Skeletal muscle satellite cell (primary cell): ENCODE measurements around the gene ANXA6.

Experiments used
- H3K27me3 ChIP-seq: 2 replicates; pipeline ENCODE4 v1.7.0; 2013; ENCODE audit warnings: low read length; ENCODE audit not compliant: control insufficient read depth, insufficient read depth
- H3K36me3 ChIP-seq: 2 replicates; pipeline ENCODE4 v1.7.0; 2013; ENCODE audit warnings: mild to moderate bottlenecking, control low read depth, low read length; ENCODE audit not compliant: insufficient read depth
- H3K4me1 ChIP-seq: 2 replicates; pipeline ENCODE4 v1.7.0; 2013; ENCODE audit warnings: low read length; ENCODE audit not compliant: control insufficient read depth, insufficient read depth
- H3K4me2 ChIP-seq: 2 replicates; pipeline ENCODE4 v1.7.0; 2013; ENCODE audit warnings: mild to moderate bottlenecking, low read length
- H3K4me3 ChIP-seq: 2 replicates; pipeline ENCODE4 v1.7.0; 2013; ENCODE audit warnings: low read length
- H3K9ac ChIP-seq: 2 replicates; pipeline ENCODE4 v1.7.0; 2013; ENCODE audit warnings: mild to moderate bottlenecking, low read depth, low read length, moderate library complexity
- H3K9me3 ChIP-seq: replicated peaks from 2 replicates; pipeline ENCODE4 v1.7.0; 2013; ENCODE audit warnings: mild to moderate bottlenecking, control low read depth, low read length

Gene ANXA6

GRCh38 chr5:151122828-151123227 lies 34.8 kb downstream of the ANXA6 start:
- Histone ChIP-seq H3K4me1 (peaks cover 10% of the 10 kb centered on the region), H3K4me2 (no peak overlapping the region), H3K36me3 (peaks cover 92% of the 10 kb centered on the region), H3K9ac (no peak overlapping the region), H3K27me3 (no peaks in the 10 kb centered on the region), H3K9me3 (no peaks in the 10 kb centered on the region), H3K4me3 (no peak overlapping the region)

GRCh38 chr5:151121665-151122064 lies 35.9 kb downstream of the ANXA6 start:
- Histone ChIP-seq H3K9ac (no peak overlapping the region), H3K27me3 (no peaks in the 10 kb centered on the region), H3K36me3 (peaks cover 94% of the 10 kb centered on the region), H3K4me2 (no peak overlapping the region), H3K4me1 (peaks cover 10% of the 10 kb centered on the region), H3K9me3 (no peaks in the 10 kb centered on the region), H3K4me3 (no peak overlapping the region)

GRCh38 chr5:151121095-151121494 lies 36.5 kb downstream of the ANXA6 start:
- Histone ChIP-seq H3K4me1 (peaks cover 10% of the 10 kb centered on the region), H3K9me3 (no peaks in the 10 kb centered on the region), H3K36me3 (peaks cover 95% of the 10 kb centered on the region), H3K27me3 (no peaks in the 10 kb centered on the region), H3K4me3 (no peak overlapping the region), H3K4me2 (no peak overlapping the region), H3K9ac (no peak overlapping the region)

- no peak overlapping the region for H3K4me3 ChIP-seq
- peaks cover 88% of the 10 kb centered on the region for H3K36me3 ChIP-seq
- no peaks in the 10 kb centered on the region for H3K9me3 ChIP-seq
- H3K4me1 ChIP-seq, result peaks cover 5% of the 10 kb centered on the region
- H3K9ac ChIP-seq, result no peak overlapping the region
- no peak overlapping the region for H3K4me2 ChIP-seq
- no peaks in the 10 kb centered on the region for H3K27me3 ChIP-seq
These were observed 38.5 kb downstream of the ANXA6 start for GRCh38 chr5:151118913-151119575.

GRCh38 chr5:151115272-151115905 lies 42.2 kb downstream of the ANXA6 start:
- Histone ChIP-seq H3K36me3 (peaks cover 81% of the 10 kb centered on the region), H3K27me3 (no peaks in the 10 kb centered on the region), H3K4me2 (no peak overlapping the region), H3K9me3 (no peaks in the 10 kb centered on the region), H3K4me1 (no peaks in the 10 kb centered on the region), H3K9ac (no peak overlapping the region), H3K4me3 (no peak overlapping the region)

GRCh38 chr5:151113651-151114050 lies 43.9 kb downstream of the ANXA6 start:
- no peaks in the 10 kb centered on the region for H3K27me3 ChIP-seq
- H3K4me2 ChIP-seq, result no peak overlapping the region
- H3K9ac ChIP-seq, result no peak overlapping the region
- peaks cover 3% of the 10 kb centered on the region for H3K4me1 ChIP-seq
- no peak overlapping the region for H3K4me3 ChIP-seq
- peaks cover 82% of the 10 kb centered on the region for H3K36me3 ChIP-seq
- no peaks in the 10 kb centered on the region for H3K9me3 ChIP-seq

GRCh38 chr5:151110992-151111391 lies 46.6 kb downstream of the ANXA6 start:
- Histone ChIP-seq H3K4me3 (no peak overlapping the region), H3K9ac (no peak overlapping the region), H3K4me2 (no peak overlapping the region), H3K9me3 (no peaks in the 10 kb centered on the region), H3K27me3 (no peaks in the 10 kb centered on the region), H3K36me3 (peaks cover 86% of the 10 kb centered on the region), H3K4me1 (peaks cover 10% of the 10 kb centered on the region)

GRCh38 chr5:151110122-151110681 lies 47.4 kb downstream of the ANXA6 start:
- H3K9ac ChIP-seq, result no peak overlapping the region
- no peak overlapping the region for H3K4me3 ChIP-seq
- H3K27me3 ChIP-seq, result no peaks in the 10 kb centered on the region
- peaks cover 13% of the 10 kb centered on the region for H3K4me1 ChIP-seq
- peaks cover 87% of the 10 kb centered on the region for H3K36me3 ChIP-seq
- no peak overlapping the region for H3K4me2 ChIP-seq
- H3K9me3 ChIP-seq, result no peaks in the 10 kb centered on the region

GRCh38 chr5:151108566-151108965 lies 49.0 kb downstream of the ANXA6 start:
- no peak overlapping the region for H3K4me2 ChIP-seq
- H3K4me1 ChIP-seq, result peaks cover 22% of the 10 kb centered on the region
- H3K4me3 ChIP-seq, result no peak overlapping the region
- no peaks in the 10 kb centered on the region for H3K27me3 ChIP-seq
- no peaks in the 10 kb centered on the region for H3K9me3 ChIP-seq
- peaks cover 93% of the 10 kb centered on the region for H3K36me3 ChIP-seq
- H3K9ac ChIP-seq, result no peak overlapping the region

- Histone ChIP-seq H3K27me3 (no peaks in the 10 kb centered on the region), H3K4me1 (peaks cover 22% of the 10 kb centered on the region), H3K9me3 (no peaks in the 10 kb centered on the region), H3K36me3 (peaks cover 95% of the 10 kb centered on the region), H3K9ac (no peak overlapping the region), H3K4me3 (no peak overlapping the region), H3K4me2 (no peak overlapping the region)
These were observed 49.6 kb downstream of the ANXA6 start for GRCh38 chr5:151107738-151108520.

- Histone ChIP-seq H3K9ac (no peak overlapping the region), H3K4me2 (no peak overlapping the region), H3K27me3 (no peaks in the 10 kb centered on the region), H3K4me3 (no peak overlapping the region), H3K36me3 (peaks cover 94% of the 10 kb centered on the region), H3K4me1 (peaks cover 22% of the 10 kb centered on the region), H3K9me3 (no peaks in the 10 kb centered on the region)
These were observed 50.5 kb downstream of the ANXA6 start for GRCh38 chr5:151107084-151107483.
